SK-N-SH (cell line): ENCODE results near the gene ORC4. TPM values are rescaled to one million over a fixed set of nuclear protein-coding genes. Genes with fewer than 3 reads are reported as not detected.

ENCODE experiments used
- CTCF ChIA-PET: fragments of 300-600, 350-600 bp; formaldehyde crosslinking; extraction: SDS; loops from one replicate; lab custom pipeline; 2021; lab: Yijun Ruan, JAX
- POLR2A ChIA-PET: fragments of 350-600 bp; sonication (Branson Sonifier 250); formaldehyde crosslinking; extraction: SDS; loops from one replicate; lab custom pipeline; 2020; ENCODE audit warnings: antibody characterized with exemption, inconsistent platforms; lab: Yijun Ruan, JAX
- DNase-seq: peaks from one replicate; pipeline ENCODE4 v3.0.0; 2012
- H2AFZ ChIP-seq: fragments of 200-600 bp; sonication (generic); 2 replicates; pipeline ENCODE4 v1.8.1; 2016; ENCODE audit warnings: antibody characterized with exemption, mild to moderate bottlenecking, low read depth
- H3F3A ChIP-seq: fragments of 200-600 bp; sonication (generic); replicated peaks from 2 replicates; pipeline ENCODE3; 2016; ENCODE audit warnings: antibody characterized with exemption, mild to moderate bottlenecking; ENCODE audit not compliant: insufficient read depth
- H3K27ac ChIP-seq, 2 experiments: fragments of 200-500 bp in 1 of 2; fragments of 200-600 bp in 1 of 2; sonication (Bioruptor generic) in 1 of 2; sonication (generic), shearing (Covaris generic) in 1 of 2; 2 replicates each; pipeline versions ENCODE4 v1.5.1 to v1.6.1; 2014 to 2016; ENCODE audit warnings: low read depth in 2 of 2, inconsistent platforms in 1 of 2, low read length in 1 of 2, mild to moderate bottlenecking in 1 of 2, mixed read lengths in 1 of 2
- H3K27me3 ChIP-seq: fragments of 200-600 bp; sonication (generic), shearing (Covaris generic); 2 replicates; pipeline ENCODE4 v1.6.1; 2016; ENCODE audit warnings: mixed run types; ENCODE audit not compliant: insufficient read depth
- H3K36me3 ChIP-seq, 2 experiments: fragments of 200-500 bp in 1 of 2; fragments of 200-600 bp in 1 of 2; sonication (Bioruptor generic) in 1 of 2; sonication (generic) in 1 of 2; replicated peaks in 1 of 2; 2 replicates each; pipeline versions ENCODE3 to v1.5.1; 2014 to 2016; ENCODE audit warnings: low read length in 1 of 2, mild to moderate bottlenecking in 1 of 2; ENCODE audit not compliant: insufficient read depth in 2 of 2, control insufficient read depth in 1 of 2
- H3K4me1 ChIP-seq, 2 experiments: fragments of 200-500 bp in 1 of 2; fragments of 200-600 bp in 1 of 2; sonication (Bioruptor generic) in 1 of 2; sonication (generic), shearing (Covaris generic) in 1 of 2; 2 replicates each; pipeline versions ENCODE4 v1.5.1 to v1.6.1; 2014 to 2016; ENCODE audit warnings: low read depth in 1 of 2, low read length in 1 of 2, mixed run types in 1 of 2; ENCODE audit not compliant: insufficient read depth in 2 of 2, control insufficient read depth in 1 of 2
- H3K4me2 ChIP-seq: fragments of 200-600 bp; sonication (generic), shearing (Covaris generic); 2 replicates; pipeline ENCODE4 v1.6.1; 2017; ENCODE audit warnings: mixed run types
- H3K4me3 ChIP-seq, 2 experiments: fragments of 200-500 bp in 1 of 2; fragments of 200-600 bp in 1 of 2; sonication (Bioruptor generic) in 1 of 2; sonication (generic), shearing (Covaris generic) in 1 of 2; 2 replicates each; pipeline versions ENCODE4 v1.5.1 to v1.8.1; 2014 to 2016; ENCODE audit warnings: low read depth in 2 of 2, inconsistent platforms in 1 of 2, low read length in 1 of 2, mild to moderate bottlenecking in 1 of 2, mixed read lengths in 1 of 2, moderate library complexity in 1 of 2
- H3K79me2 ChIP-seq: fragments of 200-600 bp; sonication (generic); 2 replicates; pipeline ENCODE4 v1.8.1; 2017; ENCODE audit warnings: mild to moderate bottlenecking; ENCODE audit not compliant: insufficient read depth
- H3K9ac ChIP-seq: fragments of 200-600 bp; sonication (generic); 2 replicates; pipeline ENCODE4 v1.6.1; 2017; ENCODE audit warnings: mixed run types
- H3K9me2 ChIP-seq: fragments of 200-600 bp; sonication (generic); 2 replicates; pipeline ENCODE4 v1.6.1; 2017; ENCODE audit warnings: mixed run types
- H3K9me3 ChIP-seq: fragments of 200-600 bp; sonication (generic); 2 replicates; pipeline ENCODE4 v1.6.1; 2017; ENCODE audit warnings: mixed run types, mild to moderate bottlenecking, moderate library complexity
- H4K20me1 ChIP-seq: fragments of 200-600 bp; sonication (generic); 2 replicates; pipeline ENCODE4 v1.6.1; 2017; ENCODE audit warnings: mild to moderate bottlenecking, mixed run types; ENCODE audit not compliant: insufficient read depth
- GABPA ChIP-seq: IDR thresholded peaks from 2 replicates; pipeline ENCODE4 v1.4.0; 2012; ENCODE audit warnings: low read depth, mild to moderate bottlenecking
- GATA2 ChIP-seq: sonication (generic); formaldehyde crosslinking; IDR thresholded peaks from 2 replicates; pipeline ENCODE4 v1.5.0; 2020; ENCODE audit warnings: mild to moderate bottlenecking, missing genetic modification reagents
- MXI1 ChIP-seq: IDR thresholded peaks from 2 replicates; pipeline ENCODE4 v1.6.1; 2012; ENCODE audit warnings: mild to moderate bottlenecking, low read depth, low read length, improper control_type of control experiment
- RCOR1 ChIP-seq: fragments of 150-350 bp; IDR thresholded peaks from 2 replicates; pipeline ENCODE4 v1.6.1; 2017; ENCODE audit warnings: antibody characterized with exemption, low read length
- RFX5 ChIP-seq: IDR thresholded peaks from 2 replicates; pipeline ENCODE4 v1.6.1; 2012; ENCODE audit warnings: mild to moderate bottlenecking, improper control_type of control experiment, low read length
- RXRA ChIP-seq: IDR thresholded peaks from 2 replicates; pipeline ENCODE4 v1.4.0; 2012; ENCODE audit warnings: low read depth, mild to moderate bottlenecking, borderline replicate concordance
- SIN3A ChIP-seq: IDR thresholded peaks from 2 replicates; pipeline ENCODE4 v1.6.1; 2012; ENCODE audit warnings: low read depth, mild to moderate bottlenecking, low read length, moderate library complexity, borderline replicate concordance
- TAF1 ChIP-seq: IDR thresholded peaks from 2 replicates; pipeline ENCODE4 v1.6.1; 2012; ENCODE audit warnings: low read depth, mild to moderate bottlenecking, low read length, moderate library complexity, borderline replicate concordance
- TCF12 ChIP-seq: IDR thresholded peaks from 2 replicates; pipeline ENCODE4 v1.4.0; 2012
- TEAD4 ChIP-seq: IDR thresholded peaks from 2 replicates; pipeline ENCODE4 v1.4.0; 2012; ENCODE audit warnings: mild to moderate bottlenecking, borderline replicate concordance; ENCODE audit not compliant: insufficient read depth
- WGBS: methylation state at CpG from one replicate; pipeline ENCODE4 v1.1.6; 2017; ENCODE audit warnings: low lambda C conversion rate; 5-methylcytosine and 5-hydroxymethylcytosine counted together
- polyA plus RNA-seq, 3 experiments: library from polyadenylated mRNA; depleted of rRNA; stranded (reverse); fragments of >200 nt; gene quantifications; 2 replicates each; pipeline ENCODE4 v1.2.3, GENCODE V29; 2012
- TF ChIP-seq, protein P1 (sequence below): IDR thresholded peaks from 2 replicates; pipeline ENCODE4 v1.4.0; 2012; ENCODE audit warnings: low read depth, borderline replicate concordance

Gene ORC4
- polyA plus RNA-seq, 1 of the 3 experiments (the other 2 are of a cell fraction) = 15.2 TPM

DNA sequence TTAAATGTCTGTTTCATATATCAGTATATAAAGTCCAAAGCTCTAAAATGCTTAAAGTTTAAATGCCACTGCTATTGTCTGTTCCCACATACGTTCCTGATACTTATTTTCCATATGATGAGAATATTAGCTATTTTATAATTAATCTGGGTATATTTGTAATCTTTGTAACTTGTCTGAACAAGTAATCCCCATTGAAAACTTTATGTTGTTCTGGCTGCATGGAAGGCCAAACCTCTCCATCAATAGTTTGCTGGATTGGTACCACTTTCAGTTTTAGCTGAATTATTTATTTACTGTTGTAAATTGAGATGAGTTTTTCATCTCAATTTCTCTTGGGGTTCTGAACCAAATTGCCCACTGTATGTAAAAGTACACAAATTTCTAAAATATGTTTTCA lies 1.8 kb upstream of the ORC4 start:
- Histone ChIP-seq H3K27ac (peak overlapping the region; percentile 90 to 91; a peak in 3 of 4 replicates), H3K79me2 (peaks cover 88% of the 10 kb centered on the region), H3K4me3 (peak overlapping the region; percentile 71 to 77), H3K27me3 (no peaks in the 10 kb centered on the region), H4K20me1 (peaks cover 11% of the 10 kb centered on the region; the same call in 1 of the 2 replicates), H3K9me3 (no peaks in the 10 kb centered on the region), H3K4me1 (peaks cover 6 to 14% of the 10 kb centered on the region in 2 experiments; a peak in 3 of 4 replicates), H3K9me2 (no peaks in the 10 kb centered on the region), H3K36me3 (peaks cover 0 to 4% of the 10 kb centered on the region in 2 experiments), H3K4me2 (peak overlapping the region; percentile 85), H3F3A (peaks cover 11% of the 10 kb centered on the region), H2AFZ (0 out of 2 replicates have a peak overlapping the region, but pooled peaks have one; percentile 60), H3K9ac (peak overlapping the region; percentile 86)
- POLR2A ChIA-PET = no interaction called here
- no peak for DNase-seq
- TF ChIP-seq GABPA (no peak), RXRA (no peak), TCF12 (no peak), TEAD4 (no peak)
- TF ChIP-seq, protein P1, sequence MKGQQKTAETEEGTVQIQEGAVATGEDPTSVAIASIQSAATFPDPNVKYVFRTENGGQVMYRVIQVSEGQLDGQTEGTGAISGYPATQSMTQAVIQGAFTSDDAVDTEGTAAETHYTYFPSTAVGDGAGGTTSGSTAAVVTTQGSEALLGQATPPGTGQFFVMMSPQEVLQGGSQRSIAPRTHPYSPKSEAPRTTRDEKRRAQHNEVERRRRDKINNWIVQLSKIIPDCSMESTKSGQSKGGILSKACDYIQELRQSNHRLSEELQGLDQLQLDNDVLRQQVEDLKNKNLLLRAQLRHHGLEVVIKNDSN = no peak
- CTCF ChIA-PET = interaction anchor here (1.6 to 5.2 kb wide), 2 partner anchors 29 to 487 kb away, joined by 3 to 23 read pairs; no protein-coding TSS in a partner anchor
- 9% methylated on average over 1 of the region's 1 CpG for WGBS

DNA sequence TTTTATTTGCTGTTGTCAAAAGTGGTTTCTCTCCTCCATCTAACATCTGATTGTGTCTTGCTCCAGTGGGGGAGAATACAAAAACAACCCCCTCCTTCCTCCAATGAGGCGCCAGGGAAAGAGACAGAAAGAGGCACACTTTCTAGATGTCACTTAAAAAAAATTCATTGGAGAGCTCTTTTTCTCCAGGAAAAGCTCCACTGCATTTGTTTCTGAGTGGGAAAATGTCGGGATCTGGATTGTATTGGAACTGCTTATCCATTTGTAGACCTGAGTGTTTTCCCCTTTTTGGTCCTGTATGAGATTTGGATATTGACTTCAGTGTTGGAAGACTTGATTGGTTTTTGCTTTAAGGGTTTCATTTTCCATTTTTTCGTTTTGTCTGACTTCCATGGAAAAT lies 1.3 kb upstream of the ORC4 start:
- CTCF ChIA-PET = interaction anchor here (1.6 to 5.2 kb wide), 2 partner anchors 29 to 487 kb away, joined by 3 to 23 read pairs; no protein-coding TSS in a partner anchor
- WGBS = 3% methylated on average over 3 of the region's 3 CpGs
- TF ChIP-seq GABPA (no peak), SIN3A (0 out of 2 replicates have a peak, but pooled peaks have one; percentile 23)

GRCh38 chr2:148021059-148021861 lies 723 bp upstream of the ORC4 start, which contains the start of gene MBD5:
Gene MBD5, plus strand, starts transcription at chr2:148021091.
- 0% methylated on average over 11 of the region's 11 CpGs for WGBS
- DNase-seq = peak; percentile 26
- Histone ChIP-seq H3K36me3 (peaks cover 0 to 4% of the 10 kb centered on the region in 2 experiments), H3K9me2 (no peaks in the 10 kb centered on the region), H3K4me1 (peaks cover 6 to 14% of the 10 kb centered on the region in 2 experiments; a peak in 2 of 4 replicates), H3F3A (peaks cover 11% of the 10 kb centered on the region), H3K27me3 (no peaks in the 10 kb centered on the region), H3K4me3 (peak within 1 kb of the TSS; percentile 86 to 94), H4K20me1 (peaks cover 14% of the 10 kb centered on the region; the same call in 1 of the 2 replicates), H3K4me2 (peak within 1 kb of the TSS; percentile 85), H3K79me2 (peaks cover 91% of the 10 kb centered on the region), H2AFZ (peak within 1 kb of the TSS; percentile 83), H3K27ac (peak within 1 kb of the TSS; percentile 90 to 91), H3K9ac (peak within 1 kb of the TSS; percentile 86), H3K9me3 (no peaks in the 10 kb centered on the region)
- ChIA-PET CTCF (interaction anchor here (1.0 to 5.2 kb wide), 6 partner anchors 13 to 488 kb away, joined by 3 to 23 read pairs (median 4); no protein-coding TSS in a partner anchor), POLR2A (interaction anchor here (0.6 to 1.1 kb wide), 5 partner anchors 9 to 948 kb away, joined by 3 to 4 read pairs (median 3); no protein-coding TSS in a partner anchor)
- TF ChIP-seq, protein P1 = no peak
- TF ChIP-seq TEAD4 (no peak), GATA2 (CRISPR knock-in tag) (no peak), MXI1 (no peak), TAF1 (peak; percentile 90), TCF12 (peak; percentile 34; the same call in 1 of the 2 replicates), RFX5 (0 out of 2 replicates have a peak, but pooled peaks have one; percentile 15), RCOR1 (no peak)

More for the DNA sequence above, 1.3 kb upstream of the ORC4 start:
- peaks cover 6 to 14% of the 10 kb centered on the region in 2 experiments; a peak in 2 of 4 replicates for H3K4me1 ChIP-seq
- peaks cover 14% of the 10 kb centered on the region; the same call in 1 of the 2 replicates for H4K20me1 ChIP-seq
- H3K9me3 ChIP-seq = no peaks in the 10 kb centered on the region
- POLR2A ChIA-PET = no interaction called here
- H3K36me3 ChIP-seq = peaks cover 0 to 4% of the 10 kb centered on the region in 2 experiments
- H3K9ac ChIP-seq = peak overlapping the region; percentile 86
- H3K4me2 ChIP-seq = peak overlapping the region; percentile 85
- H3K9me2 ChIP-seq = no peaks in the 10 kb centered on the region
- no peaks in the 10 kb centered on the region for H3K27me3 ChIP-seq
- peaks cover 91% of the 10 kb centered on the region for H3K79me2 ChIP-seq
- H3K4me3 ChIP-seq = peak overlapping the region; percentile 71 to 77
- peak overlapping the region; percentile 90 to 91; a peak in 3 of 4 replicates for H3K27ac ChIP-seq
- peaks cover 11% of the 10 kb centered on the region for H3F3A ChIP-seq
- H2AFZ ChIP-seq = peak overlapping the region; percentile 60; the same call in 1 of the 2 replicates
- no peak for DNase-seq
